Measurements from ENCODE around the gene ADA. TPM values are rescaled to one million over a fixed set of nuclear protein-coding genes. Genes with fewer than 3 reads are reported as not detected.

ADA gene
- total RNA-seq, 4 donors from 2014 or later, result 4.0 to 13.9 (median 7.1) TPM

DNA sequence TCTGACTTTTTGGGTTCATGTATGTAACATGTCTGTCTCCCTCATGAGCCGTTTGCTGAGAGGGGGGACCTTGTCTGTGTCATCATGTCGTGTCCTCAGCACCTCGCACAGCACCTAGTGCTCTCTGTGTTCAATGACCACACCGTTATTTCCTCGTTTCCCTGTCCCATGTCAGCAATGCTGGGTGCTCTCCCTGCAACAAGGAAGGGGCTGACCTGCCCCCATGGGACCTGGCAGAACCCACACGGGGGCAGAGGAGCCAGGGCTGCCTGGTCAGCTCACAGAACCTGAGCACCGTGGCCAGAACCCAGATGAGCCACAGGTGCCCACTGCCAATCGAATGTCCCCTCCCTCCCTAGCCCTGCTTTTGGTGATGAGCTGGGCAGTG, 7.3 kb downstream of the ADA start:
- peak overlapping the region in 2 of 3 donors; percentile 57 to 91 for H3K27ac ChIP-seq

DNA sequence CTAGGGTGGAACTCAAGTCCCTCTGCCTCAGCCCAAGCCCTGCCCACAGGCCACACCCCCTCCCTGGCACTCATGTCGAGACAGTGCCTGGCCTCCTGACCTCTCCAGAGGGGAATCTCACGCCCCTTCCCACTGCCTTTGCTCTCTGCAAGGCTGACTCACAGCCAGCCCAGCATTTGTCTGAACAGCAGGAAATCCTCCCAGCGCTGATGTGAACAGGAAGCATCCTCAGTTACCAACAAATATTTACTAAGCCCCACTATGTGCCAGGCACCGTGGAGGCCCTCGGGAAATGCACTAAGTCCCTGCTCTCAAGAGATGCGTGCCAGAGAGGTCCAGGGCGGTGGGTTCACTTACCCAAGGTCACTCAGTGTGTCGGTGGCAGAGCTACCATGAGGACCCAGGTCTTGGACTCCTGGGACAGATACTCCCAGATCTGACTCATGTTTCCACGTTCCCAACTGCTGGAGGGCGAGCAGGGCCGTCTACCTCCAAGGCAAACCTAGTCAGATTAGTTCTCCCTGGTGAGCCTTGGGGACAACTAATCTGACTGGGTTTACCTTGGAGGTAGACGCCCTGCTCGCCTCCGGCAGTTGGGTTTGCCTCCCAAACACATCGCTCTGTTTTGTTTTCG, 7.8 kb downstream of the ADA start:
- Histone ChIP-seq H3K36me3 (no peaks in the 10 kb centered on the region), H3K27me3 (no peaks in the 10 kb centered on the region), H3K4me1 (peaks cover 6 to 33% of the 10 kb centered on the region in 2 donors), H3K9me3 (no peaks in the 10 kb centered on the region), H3K27ac (peak overlapping the region in 2 of 3 donors; percentile 57 to 91), H3K4me3 (replicated peaks in 1 of 3) (no peak overlapping the region)
- peak; percentile 28 to 34 for DNase-seq
- WGBS, 2 donors, result 65 to 70% methylated on average over 12 to 14 of the region's 16 CpGs
- TF ChIP-seq POLR2A (IDR thresholded peaks at IDR 0.05), result no peak
- TF ChIP-seq, protein P1, sequence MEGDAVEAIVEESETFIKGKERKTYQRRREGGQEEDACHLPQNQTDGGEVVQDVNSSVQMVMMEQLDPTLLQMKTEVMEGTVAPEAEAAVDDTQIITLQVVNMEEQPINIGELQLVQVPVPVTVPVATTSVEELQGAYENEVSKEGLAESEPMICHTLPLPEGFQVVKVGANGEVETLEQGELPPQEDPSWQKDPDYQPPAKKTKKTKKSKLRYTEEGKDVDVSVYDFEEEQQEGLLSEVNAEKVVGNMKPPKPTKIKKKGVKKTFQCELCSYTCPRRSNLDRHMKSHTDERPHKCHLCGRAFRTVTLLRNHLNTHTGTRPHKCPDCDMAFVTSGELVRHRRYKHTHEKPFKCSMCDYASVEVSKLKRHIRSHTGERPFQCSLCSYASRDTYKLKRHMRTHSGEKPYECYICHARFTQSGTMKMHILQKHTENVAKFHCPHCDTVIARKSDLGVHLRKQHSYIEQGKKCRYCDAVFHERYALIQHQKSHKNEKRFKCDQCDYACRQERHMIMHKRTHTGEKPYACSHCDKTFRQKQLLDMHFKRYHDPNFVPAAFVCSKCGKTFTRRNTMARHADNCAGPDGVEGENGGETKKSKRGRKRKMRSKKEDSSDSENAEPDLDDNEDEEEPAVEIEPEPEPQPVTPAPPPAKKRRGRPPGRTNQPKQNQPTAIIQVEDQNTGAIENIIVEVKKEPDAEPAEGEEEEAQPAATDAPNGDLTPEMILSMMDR (IDR thresholded peaks at IDR 0.05), result no peak
- intact Hi-C loops (cut with DNase I), result no loop called here

More for the DNA sequence above, 7.3 kb downstream of the ADA start:
- H3K27me3 ChIP-seq, result no peaks in the 10 kb centered on the region
- no peak for DNase-seq
- H3K4me3 ChIP-seq (replicated peaks in 1 of 3), result no peak overlapping the region
- intact Hi-C loops (cut with DNase I), result no loop called here
- H3K9me3 ChIP-seq, result no peaks in the 10 kb centered on the region
- H3K36me3 ChIP-seq, result no peaks in the 10 kb centered on the region
- H3K4me1 ChIP-seq, result peaks cover 6 to 33% of the 10 kb centered on the region in 2 donors
- no peak for TF ChIP-seq POLR2A (IDR thresholded peaks at IDR 0.05)
- TF ChIP-seq, protein P1 (IDR thresholded peaks at IDR 0.05), result no peak
- 77 to 85% methylated on average over 6 to 8 of the region's 8 CpGs for WGBS, 2 donors

DNA sequence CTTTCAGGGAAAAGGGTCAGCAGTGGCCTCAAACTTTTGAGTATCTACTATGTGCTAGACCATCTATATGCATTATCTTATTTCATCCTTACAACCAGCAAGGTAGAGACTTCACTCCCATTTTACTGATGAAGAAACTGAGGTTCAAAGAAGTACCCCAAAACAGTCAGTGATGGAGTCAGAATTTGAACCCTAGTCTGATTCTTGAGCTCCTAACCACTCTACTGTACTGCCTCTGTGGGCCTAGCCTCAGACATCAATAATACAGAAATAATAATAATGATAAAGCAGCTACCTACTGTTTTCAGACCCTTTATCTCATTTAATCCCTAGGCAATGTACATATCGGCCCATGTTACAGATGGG, 8.4 kb downstream of the ADA start:
- H3K4me3 ChIP-seq (replicated peaks in 1 of 3), result no peak overlapping the region
- no peak for TF ChIP-seq POLR2A (IDR thresholded peaks at IDR 0.05)
- TF ChIP-seq, protein P1 (IDR thresholded peaks at IDR 0.05), result no peak
- 73 to 74% methylated on average over 1 of the region's 1 CpG for WGBS, 2 donors
- peaks cover 6 to 33% of the 10 kb centered on the region in 2 donors for H3K4me1 ChIP-seq
- H3K9me3 ChIP-seq, result no peaks in the 10 kb centered on the region
- H3K27ac ChIP-seq, result peak overlapping the region; percentile 57 to 91 (median 70)
- DNase-seq, result no peak
- H3K27me3 ChIP-seq, result no peaks in the 10 kb centered on the region
- H3K36me3 ChIP-seq, result no peaks in the 10 kb centered on the region
- intact Hi-C loops (cut with DNase I), result no loop called here

DNA sequence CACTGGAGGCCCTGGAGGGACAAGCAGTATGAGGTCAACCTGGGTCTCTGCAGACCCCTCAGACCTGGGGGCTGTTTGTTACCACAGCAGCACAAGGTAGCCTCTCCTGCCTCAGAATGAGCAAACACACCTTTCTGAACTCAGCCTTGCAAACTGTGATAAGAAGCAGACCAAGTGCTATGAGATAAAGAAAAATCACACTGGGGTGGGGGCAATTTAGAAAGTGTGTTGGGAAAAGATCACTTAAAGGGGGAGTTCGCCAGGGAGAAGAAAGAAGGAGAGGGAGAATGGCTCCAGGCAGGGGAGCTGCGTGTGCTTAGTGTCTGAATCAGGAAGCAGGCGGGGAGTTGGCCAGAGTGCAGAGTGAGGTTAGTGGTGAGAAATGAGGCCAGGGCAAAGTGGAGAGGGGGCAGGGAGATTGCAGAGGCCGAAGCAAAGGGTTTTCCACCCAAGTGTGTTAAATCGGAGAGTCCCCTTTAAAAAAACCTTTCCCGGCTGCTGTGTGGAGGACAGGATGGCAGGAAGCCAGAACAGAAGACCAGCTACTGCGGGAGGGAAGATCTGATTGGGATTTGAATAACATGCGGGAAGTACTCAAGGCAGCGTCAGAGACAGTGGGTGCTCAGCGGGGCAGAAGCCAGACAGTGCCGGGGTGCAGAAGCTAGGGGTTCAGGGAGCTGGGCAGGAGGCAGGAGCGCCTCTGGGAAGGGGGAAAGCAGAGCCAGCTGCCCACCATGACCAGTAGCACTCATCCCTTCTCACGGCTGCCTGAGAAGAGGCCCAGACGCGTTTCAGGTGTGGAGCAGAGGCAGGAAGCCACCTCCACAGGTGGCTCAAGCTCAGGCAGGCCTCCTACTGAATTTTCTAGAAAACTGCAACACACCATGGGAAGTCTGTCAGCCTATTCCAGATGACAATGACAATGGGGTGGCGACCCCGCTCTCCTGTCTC, 9.0 kb downstream of the ADA start:
- peak; percentile 83 to 84 for DNase-seq
- intact Hi-C loops (cut with DNase I), result no loop called here
- peak overlapping the region in 1 of 3 donors; percentile 13 for H3K4me3 ChIP-seq (replicated peaks in 1 of 3)
- TF ChIP-seq, protein P1 (IDR thresholded peaks at IDR 0.05), result peak in 3 of 6 experiments; percentile 2 to 44 (median 29)
- TF ChIP-seq POLR2A (IDR thresholded peaks at IDR 0.05), result peak in 1 of 2 donors; percentile 14
- no peaks in the 10 kb centered on the region for H3K36me3 ChIP-seq
- H3K9me3 ChIP-seq, result no peaks in the 10 kb centered on the region
- H3K27ac ChIP-seq, result peak overlapping the region; percentile 57 to 91 (median 70)
- 13% methylated on average over 17 of the region's 17 CpGs for WGBS, 2 donors
- H3K4me1 ChIP-seq, result peaks cover 6 to 33% of the 10 kb centered on the region in 2 donors
- H3K27me3 ChIP-seq, result no peaks in the 10 kb centered on the region
